ENCODE data around the gene RPS27L. TPM values are rescaled to one million over a fixed set of nuclear protein-coding genes. Genes with fewer than 3 reads are reported as not detected.
A peak's percentile ranks its signal among the peaks of the same experiment; 100 is the strongest.

Gene RPS27L
- polyA plus RNA-seq, 2 of the 4 experiments (the other 2 are of a cell fraction) = 609 to 748 TPM

- Histone ChIP-seq H3K27ac (no peak overlapping the region), H3K4me1 (peaks cover 14% of the 10 kb centered on the region; the same call in 2 of the 3 replicates), H3K9me3 (no peaks in the 10 kb centered on the region), H3K4me3 (no peak overlapping the region), H3K4me2 (no peak overlapping the region)
- 65% methylated on average over 3 of the region's 3 CpGs for WGBS (ENCODE audit: missing lambda C conversion rate)
- FAIRE-seq (no peak), ATAC-seq (peak in 1 of 2 experiments; percentile 34; a peak in 1 of 6 replicates), DNase-seq (ENCODE audit: low read depth in 1 of 2, low spot score in 1 of 2) (peak in 1 of 2 experiments; percentile 42)
- no peak for TF ChIP-seq FOSL2 (IDR thresholded peaks at IDR 0.05)
- TF ChIP-seq FOSL2 (CRISPR knock-in tag; IDR thresholded peaks at IDR 0.05) = 0 out of 2 replicates have a peak, but pooled peaks have one; percentile 9
- TF ChIP-seq HOXA7 (CRISPR knock-in tag; IDR thresholded peaks at IDR 0.05) = no peak
- ChIA-PET POLR2A (no interaction called here), CTCF (interaction anchor here (1.5 kb wide), 1 partner anchor 15 kb away, joined by 3 read pairs; no protein-coding TSS in a partner anchor)
These were observed 19.0 kb upstream of the RPS27L start for GRCh38 chr15:63176302-63176701.

- POLR2A ChIA-PET = interaction anchor here (0.9 to 1.5 kb wide), 2 partner anchors 16 to 104 kb away, joined by 3 to 8 read pairs; partner anchors contain the start of gene RPS27L
- no peak overlapping the region for H3K4me3 ChIP-seq
- ATAC-seq (0 out of 6 replicates have a peak, but pooled peaks of 1 of the 2 experiments have one; percentile 12), DNase-seq (ENCODE audit: low read depth in 1 of 2, low spot score in 1 of 2) (no peak), FAIRE-seq (no peak)
- no peak overlapping the region for H3K4me2 ChIP-seq
- H3K9me3 ChIP-seq = no peaks in the 10 kb centered on the region
- CTCF ChIA-PET = interaction anchor here (0.8 to 2.8 kb wide), 6 partner anchors 9 to 116 kb away, joined by 3 to 12 read pairs (median 4); partner anchors contain the start of gene RPS27L
- TF ChIP-seq NR3C1 (IDR thresholded peaks at IDR 0.05) = no peak
- no peak for TF ChIP-seq ZFP36 (IDR thresholded peaks at IDR 0.05; ENCODE audit: borderline replicate concordance, partially characterized antibody)
- TF ChIP-seq TFCP2L1 (CRISPR knock-in tag; IDR thresholded peaks at IDR 0.05) = no peak
- TF ChIP-seq E2F6 (IDR thresholded peaks at IDR 0.05; ENCODE audit: borderline replicate concordance, low read depth) = no peak
- no peak for TF ChIP-seq HOXA7 (CRISPR knock-in tag; IDR thresholded peaks at IDR 0.05)
- no peak for TF ChIP-seq CHD2 (IDR thresholded peaks at IDR 0.05; ENCODE audit: low read length, partially characterized antibody)
- no peak for TF ChIP-seq REST (IDR thresholded peaks at IDR 0.05)
- no peak for TF ChIP-seq EHF (CRISPR knock-in tag; IDR thresholded peaks at IDR 0.05)
- no peak for TF ChIP-seq KDM5A (IDR thresholded peaks at IDR 0.05)
- no peak for TF ChIP-seq HOXB13 (CRISPR knock-in tag; IDR thresholded peaks at IDR 0.05; ENCODE audit: low read depth)
- no peak for TF ChIP-seq RAD21 (conservative IDR thresholded peaks at IDR 0.05 in 1 of 2, IDR thresholded peaks at IDR 0.05 in 1 of 2)
- TF ChIP-seq ESRRA (IDR thresholded peaks at IDR 0.05; ENCODE audit: borderline replicate concordance, low read length) = no peak
- TF ChIP-seq RFX5 (IDR thresholded peaks at IDR 0.05) = no peak
- TF ChIP-seq ELK1 (IDR thresholded peaks at IDR 0.05; ENCODE audit: low read depth, low read length) = no peak
- no peak for TF ChIP-seq EHMT2 (IDR thresholded peaks at IDR 0.05; ENCODE audit: low read depth)
- no peak for TF ChIP-seq MAFK (IDR thresholded peaks at IDR 0.05; ENCODE audit: partially characterized antibody)
- no peak for TF ChIP-seq HMGXB4 (CRISPR knock-in tag; IDR thresholded peaks at IDR 0.05; ENCODE audit: borderline replicate concordance)
- TF ChIP-seq ATOH8 (CRISPR knock-in tag; IDR thresholded peaks at IDR 0.05; ENCODE audit: low read depth) = no peak
- peaks cover 11% of the 10 kb centered on the region; the same call in 2 of the 3 replicates for H3K4me1 ChIP-seq
- H3K27ac ChIP-seq = no peak overlapping the region; a peak in 1 of 6 replicates
- WGBS (ENCODE audit: missing lambda C conversion rate) = 84% methylated on average over 3 of the region's 3 CpGs
These were observed 15.7 kb upstream of the RPS27L start for GRCh38 chr15:63172851-63173451.
